ENCODE results near the gene C6orf141. TPM values are rescaled to one million over a fixed set of nuclear protein-coding genes. Genes with fewer than 3 reads are reported as not detected.

Gene C6orf141
- total and polyA plus RNA-seq, 2 of the 8 experiments (the other 6 are each of a cell fraction or from before 2014, with no cell fraction given) = 7.6 to 16.1 TPM

DNA sequence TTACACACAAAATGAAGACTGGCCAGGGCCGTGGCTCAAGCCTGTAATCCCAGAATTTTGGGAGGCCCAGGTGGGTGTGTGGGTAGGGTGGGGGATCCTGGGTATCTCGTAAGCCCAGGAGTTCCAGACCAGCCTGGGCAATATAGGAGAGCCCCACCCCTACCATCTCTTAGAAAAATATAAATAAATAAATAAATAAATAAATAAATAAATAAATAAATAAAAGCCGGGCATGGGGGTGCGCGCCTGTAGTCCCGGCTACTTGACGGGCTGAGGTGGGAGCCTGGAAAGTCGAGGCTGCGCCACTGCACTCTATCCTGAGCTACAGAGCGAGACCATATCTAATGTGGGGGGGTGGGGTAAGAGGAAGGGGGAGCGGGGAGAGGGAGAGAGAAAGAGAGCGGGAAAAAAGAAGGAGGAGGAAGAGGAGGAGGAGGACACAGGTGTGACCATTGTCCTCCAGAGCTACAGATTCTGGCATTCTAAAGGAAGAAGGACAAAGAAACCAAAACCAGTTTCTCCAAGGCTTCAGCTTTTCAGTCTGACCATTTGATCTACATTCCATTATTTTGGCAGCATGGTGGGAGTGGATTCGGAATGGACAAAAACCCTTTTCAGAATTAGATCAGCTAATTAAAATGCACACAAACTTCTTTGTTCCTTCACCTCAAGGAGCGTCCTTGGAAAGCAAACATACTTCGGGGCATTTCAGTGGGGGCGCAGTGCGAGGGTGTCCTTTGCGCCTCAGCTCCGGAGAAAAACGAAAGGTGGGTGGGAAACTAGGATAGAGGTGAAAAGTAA, 577 bp upstream of the C6orf141 start (continued):
- no peak for TF ChIP-seq RBBP5 (IDR thresholded peaks at IDR 0.05; ENCODE audit: borderline replicate concordance, low read depth, low read length)
- peak; percentile 26 for TF ChIP-seq SAP30 (IDR thresholded peaks at IDR 0.05; ENCODE audit: insufficient read depth, insufficient replicate concordance, low read length)
- TF ChIP-seq GABPA (IDR thresholded peaks at IDR 0.05; ENCODE audit: borderline replicate concordance, insufficient read depth, low read length) = no peak
- TF ChIP-seq ASH2L (IDR thresholded peaks at IDR 0.05; ENCODE audit: low read length) = peak; percentile 24
- TF ChIP-seq, protein P1, sequence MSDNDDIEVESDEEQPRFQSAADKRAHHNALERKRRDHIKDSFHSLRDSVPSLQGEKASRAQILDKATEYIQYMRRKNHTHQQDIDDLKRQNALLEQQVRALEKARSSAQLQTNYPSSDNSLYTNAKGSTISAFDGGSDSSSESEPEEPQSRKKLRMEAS (IDR thresholded peaks at IDR 0.05) = peak; percentile 30; the same call in 1 of the 2 replicates
- TF ChIP-seq EGR1 (IDR thresholded peaks at IDR 0.05; ENCODE audit: borderline replicate concordance, low read depth, low read length) = no peak
- TF ChIP-seq TAF1 (IDR thresholded peaks at IDR 0.05; ENCODE audit: low read depth, low read length) = no peak
- no peak for TF ChIP-seq TAF7 (optimal IDR thresholded peaks at IDR 0.05; ENCODE audit: borderline replicate concordance, low read depth, low read length)
- no peak for TF ChIP-seq SP1 (IDR thresholded peaks at IDR 0.05; ENCODE audit: low read depth, low read length)
- TF ChIP-seq KDM5A (IDR thresholded peaks at IDR 0.05; ENCODE audit: low read length) = no peak
- no peak for TF ChIP-seq POU5F1 (IDR thresholded peaks at IDR 0.05; ENCODE audit: low read depth, low read length)
- TF ChIP-seq KDM1A (IDR thresholded peaks at IDR 0.05; ENCODE audit: borderline replicate concordance, low read length) = no peak
